Psoas muscle (tissue), 8 donors: ENCODE measurements around the gene CACNA1A. TPM values are rescaled to one million over a fixed set of nuclear protein-coding genes. Genes with fewer than 3 reads are reported as not detected.
A peak's percentile ranks its signal among the peaks of the same experiment; 100 is the strongest.
"Not testable (repeated sequence)": the region's sequence is repeated elsewhere in the genome, so short reads cannot be mapped to it uniquely, and the experiment has no call there.

ENCODE experiments used
- ATAC-seq, 4 donors: fragments of 200-7000 bp; cut with Tn5 transposase; one replicate each; pipeline ENCODE4 v1.9.1; 2020; ENCODE audit warnings: moderate library complexity in 3 of 4, mild to moderate bottlenecking in 2 of 4
- DNase-seq, 2 donors: peaks; one replicate each; pipeline ENCODE4 v3.0.0-alpha.2; 2020
- H3K27ac ChIP-seq: fragments of 200-600 bp; one replicate; pipeline ENCODE4 v1.8.0; 2022
- H3K27me3 ChIP-seq, 3 donors: fragments of 200-600 bp in 1 of 3; one replicate each; pipeline versions ENCODE4 v1.6.1 to v1.8.0; 2013 to 2022; ENCODE audit warnings: low read length in 2 of 3, mild to moderate bottlenecking in 2 of 3, moderate library complexity in 1 of 3; ENCODE audit not compliant: insufficient read depth in 3 of 3
- H3K36me3 ChIP-seq, 2 donors: fragments of 200-600 bp in 1 of 2; one replicate each; pipeline versions ENCODE4 v1.6.1 to v1.8.0; 2013 to 2022; ENCODE audit warnings: low read depth in 1 of 2, mild to moderate bottlenecking in 1 of 2, moderate library complexity in 1 of 2; ENCODE audit not compliant: insufficient read depth in 1 of 2
- H3K4me1 ChIP-seq: fragments of 200-600 bp; one replicate; pipeline ENCODE4 v1.8.0; 2022
- H3K4me3 ChIP-seq: fragments of 200-600 bp; one replicate; pipeline ENCODE4 v1.8.0; 2022; ENCODE audit warnings: mild to moderate bottlenecking
- H3K9me3 ChIP-seq: fragments of 200-600 bp; one replicate; pipeline ENCODE4 v1.8.0; 2022
- WGBS, 3 donors: extraction: QIAGEN DNeasy Blood & Tissue Kit; methylation state at CpG; one replicate each; pipeline versions ENCODE4 v1.1.6 to v1.1.7; 2013; 5-methylcytosine and 5-hydroxymethylcytosine counted together
- intact Hi-C, 2 donors: fragments of 100-400 bp; cut with DNase I; formaldehyde crosslinking; loops; one replicate each; pipeline versions ENCODE4 v1.11.0 to v1.14.2; 2022
- polyA plus RNA-seq, 3 donors: library from polyadenylated mRNA; stranded (reverse); fragments of 200-250 nt; gene quantifications; one replicate each; pipeline ENCODE4 v1.2.3, GENCODE V29; 2013
- total RNA-seq, 4 donors: library from RNA; stranded (reverse); fragmentation: NEBNext Ultra II Directional in 2 of 4; extraction: Animal tissue kit (Norgen Biotek cat#: 25700) in 2 of 4; gene quantifications; one replicate each; pipeline versions ENCODE4 v1.2.1 to v1.2.4, GENCODE V29; 2021 to 2023
- TF ChIP-seq, protein P1 (sequence below): fragments of 200-600 bp; IDR thresholded peaks from one replicate; pipeline ENCODE4 v1.8.0; 2022; ENCODE audit warnings: antibody characterized with exemption
- donor health status: healthy with polysubstance abuse.
- donor health status: DM: no; HTN: no; CAD: no; lungs with moderate emphysema.
- donor health status: Bipolar disorder and iron deficiency.
- donor health status: healthy.
- donor health status: DM: yes; HTN: yes; CAD: no.
- donor health status: DM: no; HTN: no; CAD: no.
- donor health status: DM: no; HTN: no; CAD: no.
- donor health status: DM: yes; HTN: yes; CAD: no.

The CACNA1A gene
- total and polyA plus RNA-seq, 7 donors: 0.14 to 0.60 (median 0.36) TPM

DNA sequence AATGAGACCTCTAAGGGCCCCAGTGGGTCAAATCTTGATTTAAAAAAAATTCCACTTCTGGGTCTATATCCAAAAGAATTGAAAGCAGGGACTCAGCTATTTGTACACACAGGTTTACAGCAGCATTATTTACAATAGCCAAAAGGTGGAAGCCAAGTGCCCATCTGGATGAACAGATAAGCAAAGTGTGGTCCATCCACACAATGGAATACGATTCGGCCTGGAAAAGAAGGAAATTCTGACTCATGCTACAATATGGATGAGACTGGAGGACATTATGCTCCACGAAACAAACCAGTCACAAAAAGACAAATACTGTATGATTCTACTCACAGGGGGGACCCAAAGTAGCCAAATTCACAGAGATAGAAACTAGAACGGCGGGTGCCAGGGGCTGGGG, 76.7 kb downstream of the CACNA1A start:
- Histone ChIP-seq H3K27ac (no peak overlapping the region), H3K4me3 (no peak overlapping the region), H3K36me3 (no peaks in the 10 kb centered on the region), H3K9me3 (peaks cover 8% of the 10 kb centered on the region), H3K27me3 (no peaks in the 10 kb centered on the region), H3K4me1 (no peaks in the 10 kb centered on the region)
- TF ChIP-seq, protein P1, sequence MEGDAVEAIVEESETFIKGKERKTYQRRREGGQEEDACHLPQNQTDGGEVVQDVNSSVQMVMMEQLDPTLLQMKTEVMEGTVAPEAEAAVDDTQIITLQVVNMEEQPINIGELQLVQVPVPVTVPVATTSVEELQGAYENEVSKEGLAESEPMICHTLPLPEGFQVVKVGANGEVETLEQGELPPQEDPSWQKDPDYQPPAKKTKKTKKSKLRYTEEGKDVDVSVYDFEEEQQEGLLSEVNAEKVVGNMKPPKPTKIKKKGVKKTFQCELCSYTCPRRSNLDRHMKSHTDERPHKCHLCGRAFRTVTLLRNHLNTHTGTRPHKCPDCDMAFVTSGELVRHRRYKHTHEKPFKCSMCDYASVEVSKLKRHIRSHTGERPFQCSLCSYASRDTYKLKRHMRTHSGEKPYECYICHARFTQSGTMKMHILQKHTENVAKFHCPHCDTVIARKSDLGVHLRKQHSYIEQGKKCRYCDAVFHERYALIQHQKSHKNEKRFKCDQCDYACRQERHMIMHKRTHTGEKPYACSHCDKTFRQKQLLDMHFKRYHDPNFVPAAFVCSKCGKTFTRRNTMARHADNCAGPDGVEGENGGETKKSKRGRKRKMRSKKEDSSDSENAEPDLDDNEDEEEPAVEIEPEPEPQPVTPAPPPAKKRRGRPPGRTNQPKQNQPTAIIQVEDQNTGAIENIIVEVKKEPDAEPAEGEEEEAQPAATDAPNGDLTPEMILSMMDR: no peak
- intact Hi-C loops: no loop called here
- 47 to 62% (median 54%) methylated on average over 5 of the region's 5 CpGs for WGBS, 3 donors
- ATAC-seq (no peak), DNase-seq (no peak)

DNA sequence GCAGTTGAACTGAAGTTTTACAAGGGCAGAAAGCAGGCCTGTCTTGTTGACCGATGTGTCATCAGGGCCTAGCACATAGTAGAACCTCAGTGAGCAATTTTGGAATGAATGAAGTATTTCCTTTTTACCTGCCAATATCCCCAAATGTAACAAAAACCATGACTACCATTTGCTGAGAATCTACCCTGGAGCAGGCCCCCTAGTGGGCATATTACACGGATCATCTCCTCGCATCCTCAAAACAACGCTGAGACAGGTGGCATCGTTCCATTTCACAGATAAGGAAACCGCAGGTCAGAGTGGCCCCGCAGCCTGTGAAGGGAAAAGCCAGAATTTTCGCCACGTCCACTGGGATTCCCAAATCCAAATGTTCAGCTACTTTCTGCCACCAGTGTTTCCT, 77.9 kb downstream of the CACNA1A start:
- intact Hi-C loops: no loop called here
- no peaks in the 10 kb centered on the region for H3K36me3 ChIP-seq
- WGBS, 3 donors: 53 to 60% (median 57%) methylated on average over 9 of the region's 9 CpGs

DNA sequence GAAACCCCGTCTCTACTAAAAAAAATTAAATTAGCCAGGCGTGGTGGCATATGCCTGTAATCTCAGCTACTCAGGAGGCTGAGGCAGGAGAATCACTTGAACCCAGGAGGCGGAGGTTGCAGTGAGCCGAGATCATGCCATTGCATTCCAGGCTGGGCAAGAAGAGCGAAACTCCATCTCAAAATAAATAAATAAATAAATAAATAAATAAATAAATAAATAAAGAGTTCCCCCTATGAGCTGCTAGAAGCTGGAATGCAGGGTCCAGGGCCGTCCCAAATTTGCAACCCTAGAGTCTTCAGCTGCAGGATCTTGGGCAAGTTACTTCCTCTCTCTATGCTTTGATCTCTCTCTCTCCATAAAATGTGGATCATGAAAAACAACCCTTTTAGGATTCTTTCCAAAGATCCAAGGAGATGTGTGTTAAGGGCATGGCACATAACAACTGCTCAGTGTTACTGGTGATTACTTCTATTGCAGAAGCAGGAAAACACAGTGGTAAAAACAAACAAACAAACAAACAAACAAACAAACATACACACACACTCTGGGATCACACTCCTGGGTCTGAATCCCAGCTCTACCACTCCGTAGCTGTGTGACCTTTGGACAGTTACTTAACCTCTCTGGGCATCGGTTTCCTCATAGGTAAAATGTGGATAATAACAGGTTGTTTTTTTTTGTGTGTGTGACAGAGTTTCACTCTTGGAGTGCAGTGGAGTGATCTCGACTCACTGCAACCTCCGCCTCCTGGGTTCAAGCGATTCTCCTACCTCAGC, 78.8 kb downstream of the CACNA1A start:
- H3K4me3 ChIP-seq: no peak overlapping the region
- no peaks in the 10 kb centered on the region for H3K36me3 ChIP-seq
- H3K27me3 ChIP-seq: no peaks in the 10 kb centered on the region
- H3K9me3 ChIP-seq: peaks cover 8% of the 10 kb centered on the region
- no peak for DNase-seq
- TF ChIP-seq, protein P1: no peak
- intact Hi-C loops: no loop called here
- ATAC-seq: no peak
- H3K4me1 ChIP-seq: no peaks in the 10 kb centered on the region
- WGBS, 3 donors: 82 to 87% (median 82%) methylated on average over 11 of the region's 11 CpGs
- H3K27ac ChIP-seq: no peak overlapping the region

More for the DNA sequence above, 77.9 kb downstream of the CACNA1A start:
- TF ChIP-seq, protein P1: peak; percentile 15
- H3K9me3 ChIP-seq: peaks cover 8% of the 10 kb centered on the region
- H3K27me3 ChIP-seq: no peaks in the 10 kb centered on the region
- H3K4me1 ChIP-seq: no peaks in the 10 kb centered on the region
- ATAC-seq (no peak), DNase-seq (no peak)
- H3K4me3 ChIP-seq: no peak overlapping the region
- H3K27ac ChIP-seq: no peak overlapping the region

DNA sequence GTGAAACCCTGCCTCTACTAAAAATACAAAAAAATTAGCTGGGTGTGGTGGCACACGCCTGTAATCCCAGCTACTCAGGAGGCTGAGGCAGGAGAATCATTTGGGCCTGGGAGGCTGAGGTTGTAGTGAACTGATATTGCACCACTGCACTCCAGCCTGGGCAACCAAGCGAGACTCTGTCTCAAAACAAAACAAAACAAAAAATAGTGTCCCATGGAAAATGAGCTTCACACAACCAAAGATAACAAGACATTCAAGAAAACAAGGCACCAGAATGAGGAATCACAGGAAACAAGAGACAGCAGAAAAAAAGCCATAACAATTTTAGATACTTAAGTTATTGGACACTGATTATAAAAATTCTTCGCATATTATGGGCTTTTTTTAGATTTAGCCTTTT, 80.4 kb downstream of the CACNA1A start:
- H3K36me3 ChIP-seq, H3K27ac ChIP-seq, DNase-seq, H3K4me1 ChIP-seq, H3K9me3 ChIP-seq, intact Hi-C loops, ATAC-seq, H3K4me3 ChIP-seq, H3K27me3 ChIP-seq: not testable (repeated sequence)
- WGBS, 3 donors: 84 to 89% (median 88%) methylated on average over 3 of the region's 3 CpGs

DNA sequence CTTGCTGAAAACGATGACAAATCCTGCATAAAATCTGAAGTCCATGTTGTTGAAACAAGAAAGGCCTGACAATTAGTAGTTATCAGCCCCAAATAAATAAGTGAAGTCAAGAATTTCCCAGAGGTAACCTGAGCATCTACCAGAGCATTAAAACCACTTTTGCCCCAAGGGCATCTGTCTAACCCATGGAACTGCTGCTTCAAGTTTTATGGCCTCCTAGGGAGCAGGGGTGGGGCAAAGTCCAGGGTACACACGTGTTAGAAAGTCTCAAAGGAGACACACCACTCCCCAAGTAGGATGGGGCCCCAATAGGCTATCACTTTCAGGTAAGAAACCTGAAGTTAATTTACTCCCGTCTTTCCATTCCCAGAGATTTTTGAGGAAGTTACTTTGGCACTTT, 81.1 kb downstream of the CACNA1A start:
- no peak for ATAC-seq
- intact Hi-C loops: no loop called here
- no peak overlapping the region for H3K27ac ChIP-seq

More for the DNA sequence above, 81.1 kb downstream of the CACNA1A start:
- no peaks in the 10 kb centered on the region for H3K27me3 ChIP-seq
- no peak for DNase-seq
- H3K4me1 ChIP-seq: no peaks in the 10 kb centered on the region
- no peaks in the 10 kb centered on the region for H3K36me3 ChIP-seq
- TF ChIP-seq, protein P1: no peak
- WGBS, 3 donors: 57 to 64% (median 59%) methylated on average over 3 of the region's 3 CpGs
- no peak overlapping the region for H3K4me3 ChIP-seq
- H3K9me3 ChIP-seq: peaks cover 8% of the 10 kb centered on the region
